ENCODE data around the gene DKK3. TPM values are rescaled to one million over a fixed set of nuclear protein-coding genes. Genes with fewer than 3 reads are reported as not detected.
A peak's percentile ranks its signal among the peaks of the same experiment; 100 is the strongest.

DKK3 gene
- total and polyA plus RNA-seq, 2 of the 13 experiments (the other 11 are each of a cell fraction or from before 2014, with no cell fraction given), result 0.09 to 0.67 TPM

- no peak for TF ChIP-seq HOXA5 (CRISPR knock-in tag; IDR thresholded peaks at IDR 0.05)
- no peak for TF ChIP-seq ZNF234 (CRISPR knock-in tag; conservative IDR thresholded peaks at IDR 0.05)
- TF ChIP-seq SNAPC5 (CRISPR knock-in tag; IDR thresholded peaks at IDR 0.05; ENCODE audit: borderline replicate concordance), result no peak
- TF ChIP-seq NFKB2 (CRISPR knock-in tag; IDR thresholded peaks at IDR 0.05; ENCODE audit: borderline replicate concordance), result no peak
- no peak for TF ChIP-seq RBFOX2 (IDR thresholded peaks at IDR 0.05; ENCODE audit: low read depth, low read length)
- TF ChIP-seq ZNF543 (CRISPR knock-in tag; IDR thresholded peaks at IDR 0.05), result no peak
- TF ChIP-seq PPARG (CRISPR knock-in tag; conservative IDR thresholded peaks at IDR 0.05), result no peak
- no peak for TF ChIP-seq MAF1 (CRISPR knock-in tag; IDR thresholded peaks at IDR 0.05; ENCODE audit: borderline replicate concordance)
Observed at GRCh38 chr11:11935536-11935935, 72.9 kb downstream of the DKK3 start (continued).

- Histone ChIP-seq H3K27me3 (ENCODE audit: control insufficient read depth in 1 of 2, insufficient read depth in 2 of 2, low read length in 2 of 2) (no peaks in the 10 kb centered on the region), H3K4me1 (ENCODE audit: insufficient read depth, low read length) (no peaks in the 10 kb centered on the region), H3K4me2 (ENCODE audit: low read depth, low read length) (no peak overlapping the region), H3K9me3 (ENCODE audit: low read length) (no peaks in the 10 kb centered on the region), H3K27ac (ENCODE audit: extremely low read length, insufficient read depth, low read length) (no peak overlapping the region), H3K36me3 (replicated peaks in 1 of 2; ENCODE audit: control insufficient read depth in 1 of 2, insufficient read depth in 2 of 2, low read length in 2 of 2) (peaks cover 3 to 29% of the 10 kb centered on the region in 2 experiments; a peak in 4 of 5 replicates), H2AFZ (ENCODE audit: low read length) (no peak overlapping the region), H3K4me3 (replicated peaks in 1 of 3; ENCODE audit: insufficient read depth in 1 of 3, low read depth in 2 of 3, low read length in 3 of 3) (no peak overlapping the region), H3K9ac (ENCODE audit: insufficient read depth, low read depth, low read length) (no peak overlapping the region), H4K20me1 (ENCODE audit: insufficient read depth, low read length) (no peaks in the 10 kb centered on the region), H3K79me2 (ENCODE audit: insufficient read depth, low read length) (no peaks in the 10 kb centered on the region)
- 70% methylated on average over 5 of the region's 5 CpGs for WGBS (ENCODE audit: low lambda C conversion rate)
- POLR2A ChIA-PET, result no interaction called here
- no TSS peak for BruUV-seq (replicated peaks)
- peak; percentile 62 for DNase-seq (ENCODE audit: low spot score)
- no peak for TF ChIP-seq POGK (CRISPR knock-in tag; conservative IDR thresholded peaks at IDR 0.05)
- no peak for TF ChIP-seq GTF2F1 (IDR thresholded peaks at IDR 0.05; ENCODE audit: low read length)
- TF ChIP-seq CTCF (CRISPR knock-in tag; IDR thresholded peaks at IDR 0.05), result peak; percentile 62
- TF ChIP-seq RAD21 (CRISPR knock-in tag; IDR thresholded peaks at IDR 0.05), result 0 out of 2 replicates have a peak, but pooled peaks have one; percentile 20
- TF ChIP-seq SMC3 (IDR thresholded peaks at IDR 0.05; ENCODE audit: low read length), result peak; percentile 33; the same call in 1 of the 2 replicates
- peak; percentile 65 for TF ChIP-seq STAG1 (CRISPR knock-in tag; IDR thresholded peaks at IDR 0.05)
- intact Hi-C loops (cut with micrococcal nuclease; ENCODE audit: unreplicated experiment), result loop anchor here (1.0 to 10.0 kb wide), 2 partner anchors 113 to 303 kb away; no protein-coding TSS in a partner anchor
- FAIRE-seq, result peak; percentile 62
- CTCF ChIA-PET (ENCODE audit: low intra/inter-chr PET ratio, low total read pairs), result interaction anchor here (0.6 to 1.8 kb wide), 4 partner anchors 112 to 350 kb away, joined by 3 to 23 read pairs (median 6); no protein-coding TSS in a partner anchor
- in situ Hi-C loops (cut with HindIII; ENCODE audit: extremely low pct_ligation_motif_present, low pct_unique_long_range_greater_than_20kb), result loop anchor here (5.0 to 10.0 kb wide), 2 partner anchors 116 to 353 kb away; no protein-coding TSS in a partner anchor
- ATAC-seq, result peak; percentile 88
Observed at GRCh38 chr11:11931461-11932055, 76.9 kb downstream of the DKK3 start.

All from HepG2 (cell line).